Tongue (tissue), 2 donors: Measurements from ENCODE around the gene CSMD2. TPM values are rescaled to one million over a fixed set of nuclear protein-coding genes. Genes with fewer than 3 reads are reported as not detected.
A peak's percentile ranks its signal among the peaks of the same experiment; 100 is the strongest.

Experiments
- DNase-seq: peaks from one replicate; pipeline ENCODE4 v3.0.0-alpha.2; 2015
- total RNA-seq: library from RNA; depleted of rRNA; stranded (reverse); fragments of >200 nt; gene quantifications from one replicate; pipeline ENCODE4 v1.2.3, GENCODE V29; 2014

Gene CSMD2
- total RNA-seq, 1 donor from 2014 or later, result 2.1 TPM

- DNase-seq, result no peak
Observed at GRCh38 chr1:33601751-33602150, 563.3 kb downstream of the CSMD2 start.

GRCh38 chr1:33599516-33600115 is 565.4 kb downstream of the CSMD2 start:
- DNase-seq, result peak; percentile 79

GRCh38 chr1:33588726-33589125 is 576.3 kb downstream of the CSMD2 start:
- no peak for DNase-seq

- no peak for DNase-seq
Observed at GRCh38 chr1:33586795-33587194, 578.2 kb downstream of the CSMD2 start.

- DNase-seq, result no peak
Observed at GRCh38 chr1:33586106-33586505, 578.9 kb downstream of the CSMD2 start.

GRCh38 chr1:33583567-33583966 is 581.5 kb downstream of the CSMD2 start:
- DNase-seq, result no peak

GRCh38 chr1:33578557-33579448 is 586.2 kb downstream of the CSMD2 start:
- DNase-seq, result no peak

GRCh38 chr1:33577663-33578062 is 587.4 kb downstream of the CSMD2 start:
- DNase-seq, result no peak

GRCh38 chr1:33576821-33577599 is 588.0 kb downstream of the CSMD2 start:
- DNase-seq, result no peak

GRCh38 chr1:33575324-33575879 is 589.6 kb downstream of the CSMD2 start:
- peak; percentile 67 for DNase-seq

- DNase-seq, result no peak
Observed at GRCh38 chr1:33573661-33574060, 591.4 kb downstream of the CSMD2 start.

GRCh38 chr1:33572387-33572786 is 592.6 kb downstream of the CSMD2 start:
- DNase-seq, result no peak

GRCh38 chr1:33569331-33569730 is 595.7 kb downstream of the CSMD2 start:
- DNase-seq, result no peak

GRCh38 chr1:33563699-33564098 is 601.3 kb downstream of the CSMD2 start:
- no peak for DNase-seq

GRCh38 chr1:33562563-33562962 is 602.5 kb downstream of the CSMD2 start:
- DNase-seq, result no peak

GRCh38 chr1:33561576-33561975 is 603.5 kb downstream of the CSMD2 start:
- DNase-seq, result no peak

GRCh38 chr1:33560680-33561079 is 604.4 kb downstream of the CSMD2 start:
- DNase-seq, result no peak

- no peak for DNase-seq
Observed at GRCh38 chr1:33548721-33549120, 616.3 kb downstream of the CSMD2 start.

GRCh38 chr1:33548319-33548718 is 616.7 kb downstream of the CSMD2 start:
- no peak for DNase-seq

GRCh38 chr1:33547576-33547975 is 617.5 kb downstream of the CSMD2 start:
- no peak for DNase-seq

- no peak for DNase-seq
Observed at GRCh38 chr1:33541966-33542365, 623.1 kb downstream of the CSMD2 start.

- DNase-seq, result no peak
Observed at GRCh38 chr1:33537885-33538284, 627.1 kb downstream of the CSMD2 start.

- no peak for DNase-seq
Observed at GRCh38 chr1:33535334-33535733, 629.7 kb downstream of the CSMD2 start.
